ENCODE measurements around the gene AMH.

DNA sequence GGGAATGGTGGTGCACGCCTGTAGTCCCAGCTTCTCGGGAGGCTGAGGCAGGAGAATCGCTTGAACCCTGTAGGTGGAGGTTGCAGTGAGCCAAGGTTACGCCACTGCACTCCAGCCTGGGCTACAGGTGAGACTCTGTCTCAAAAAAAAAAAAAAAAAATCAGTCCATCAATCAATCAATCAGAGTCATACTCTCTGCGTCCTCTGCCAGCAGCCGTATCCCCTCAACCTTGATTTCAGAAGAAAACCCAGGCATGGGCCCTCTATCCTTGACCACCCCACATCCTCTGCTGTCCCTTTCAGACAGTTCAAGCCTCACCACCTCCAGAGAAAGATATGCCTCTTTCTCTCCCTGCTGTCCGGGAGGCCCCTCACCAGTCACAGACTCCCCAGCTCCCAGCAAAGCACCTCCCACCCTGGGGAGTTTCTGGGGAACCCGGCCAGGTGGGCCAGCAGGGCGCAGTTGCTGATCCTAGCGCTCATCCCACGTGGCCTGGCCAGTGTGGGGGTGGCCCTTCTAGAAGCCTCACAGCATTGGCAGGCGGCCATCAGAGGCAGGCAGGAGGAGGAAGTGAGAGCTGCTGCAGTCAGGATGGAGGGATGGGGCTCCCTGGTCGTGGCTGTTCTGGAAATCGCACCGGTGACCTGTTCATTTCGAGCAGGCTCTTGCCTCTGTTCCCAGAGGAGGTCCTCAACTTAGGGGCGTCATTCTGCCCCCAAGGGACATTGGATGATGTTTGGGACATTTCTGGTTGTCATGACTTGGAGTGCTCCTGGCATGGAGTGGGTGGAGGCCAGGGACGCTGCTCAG, 17.3 kb downstream of the AMH start:
- TF ChIP-seq, protein P1, sequence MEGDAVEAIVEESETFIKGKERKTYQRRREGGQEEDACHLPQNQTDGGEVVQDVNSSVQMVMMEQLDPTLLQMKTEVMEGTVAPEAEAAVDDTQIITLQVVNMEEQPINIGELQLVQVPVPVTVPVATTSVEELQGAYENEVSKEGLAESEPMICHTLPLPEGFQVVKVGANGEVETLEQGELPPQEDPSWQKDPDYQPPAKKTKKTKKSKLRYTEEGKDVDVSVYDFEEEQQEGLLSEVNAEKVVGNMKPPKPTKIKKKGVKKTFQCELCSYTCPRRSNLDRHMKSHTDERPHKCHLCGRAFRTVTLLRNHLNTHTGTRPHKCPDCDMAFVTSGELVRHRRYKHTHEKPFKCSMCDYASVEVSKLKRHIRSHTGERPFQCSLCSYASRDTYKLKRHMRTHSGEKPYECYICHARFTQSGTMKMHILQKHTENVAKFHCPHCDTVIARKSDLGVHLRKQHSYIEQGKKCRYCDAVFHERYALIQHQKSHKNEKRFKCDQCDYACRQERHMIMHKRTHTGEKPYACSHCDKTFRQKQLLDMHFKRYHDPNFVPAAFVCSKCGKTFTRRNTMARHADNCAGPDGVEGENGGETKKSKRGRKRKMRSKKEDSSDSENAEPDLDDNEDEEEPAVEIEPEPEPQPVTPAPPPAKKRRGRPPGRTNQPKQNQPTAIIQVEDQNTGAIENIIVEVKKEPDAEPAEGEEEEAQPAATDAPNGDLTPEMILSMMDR (IDR thresholded peaks at IDR 0.05): no peak
- TF ChIP-seq POLR2A (IDR thresholded peaks at IDR 0.05): no peak
- no peak for TF ChIP-seq POLR2AphosphoS5 (IDR thresholded peaks at IDR 0.05)
